ENCODE measurements around the gene C4orf54.

DNA sequence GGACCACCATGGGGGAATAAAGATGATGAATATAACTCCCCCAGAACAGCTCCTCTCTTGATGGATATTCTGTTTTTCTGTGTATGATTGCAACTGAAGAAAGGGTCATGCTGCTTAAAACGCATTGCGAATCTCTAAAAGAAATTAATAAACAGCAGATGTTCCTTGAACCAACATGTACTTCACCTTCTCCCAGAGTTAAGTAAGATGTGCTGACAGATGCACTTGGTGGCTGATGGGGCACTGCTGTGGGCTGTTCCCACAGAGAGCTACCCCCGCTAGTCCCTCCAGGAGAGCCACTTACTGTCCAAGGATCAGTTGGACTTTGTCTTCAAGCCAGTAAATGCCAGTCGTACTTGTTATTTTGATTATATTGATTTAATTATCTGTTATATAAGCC is 26.3 kb upstream of the C4orf54 start:
- no peak for TF ChIP-seq EZH2 (optimal IDR thresholded peaks at IDR 0.05; ENCODE audit: low read depth, low read length)
- TF ChIP-seq, protein P1, sequence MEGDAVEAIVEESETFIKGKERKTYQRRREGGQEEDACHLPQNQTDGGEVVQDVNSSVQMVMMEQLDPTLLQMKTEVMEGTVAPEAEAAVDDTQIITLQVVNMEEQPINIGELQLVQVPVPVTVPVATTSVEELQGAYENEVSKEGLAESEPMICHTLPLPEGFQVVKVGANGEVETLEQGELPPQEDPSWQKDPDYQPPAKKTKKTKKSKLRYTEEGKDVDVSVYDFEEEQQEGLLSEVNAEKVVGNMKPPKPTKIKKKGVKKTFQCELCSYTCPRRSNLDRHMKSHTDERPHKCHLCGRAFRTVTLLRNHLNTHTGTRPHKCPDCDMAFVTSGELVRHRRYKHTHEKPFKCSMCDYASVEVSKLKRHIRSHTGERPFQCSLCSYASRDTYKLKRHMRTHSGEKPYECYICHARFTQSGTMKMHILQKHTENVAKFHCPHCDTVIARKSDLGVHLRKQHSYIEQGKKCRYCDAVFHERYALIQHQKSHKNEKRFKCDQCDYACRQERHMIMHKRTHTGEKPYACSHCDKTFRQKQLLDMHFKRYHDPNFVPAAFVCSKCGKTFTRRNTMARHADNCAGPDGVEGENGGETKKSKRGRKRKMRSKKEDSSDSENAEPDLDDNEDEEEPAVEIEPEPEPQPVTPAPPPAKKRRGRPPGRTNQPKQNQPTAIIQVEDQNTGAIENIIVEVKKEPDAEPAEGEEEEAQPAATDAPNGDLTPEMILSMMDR (IDR thresholded peaks at IDR 0.05; ENCODE audit: low read length): no peak
- TF ChIP-seq EZH2phosphoT487 (IDR thresholded peaks at IDR 0.05; ENCODE audit: low read length): no peak

Measured in MM.1S (cell line).